WTC11 (cell line): ENCODE data around the gene PFKFB3. TPM values are rescaled to one million over a fixed set of nuclear protein-coding genes. Genes with fewer than 3 reads are reported as not detected.

Experiments used
- ATAC-seq: fragments of 200-7000 bp; cut with Tn5 transposase; 2 replicates; pipeline ENCODE4 v1.10.0; 2021; ENCODE audit warnings: mild to moderate bottlenecking, moderate library complexity
- CTCF ChIA-PET: fragments of 300-600 bp; sonication (Branson Sonifier 250); formaldehyde crosslinking; loops from one replicate; lab custom pipeline; 2021; ENCODE audit warnings: antibody characterized with exemption; lab: Charles Lee
- POLR2A ChIA-PET: fragments of 350-600 bp; sonication (Branson Sonifier 250); formaldehyde crosslinking; loops from one replicate; lab custom pipeline; 2021; ENCODE audit warnings: antibody characterized with exemption; lab: Charles Lee
- DNase-seq: peaks from one replicate; pipeline ENCODE4 v3.0.0; 2021; ENCODE audit warnings: low spot score
- H3K27ac Mint-ChIP-seq: 2 replicates; pipeline ENCODE4 v1.8.0; 2021; ENCODE audit warnings: mixed read lengths
- H3K27me3 Mint-ChIP-seq: 2 replicates; pipeline ENCODE4 v1.8.0; 2021; ENCODE audit warnings: low read depth, mild to moderate bottlenecking, moderate library complexity, mixed read lengths
- H3K36me3 Mint-ChIP-seq: 2 replicates; pipeline ENCODE4 v1.8.0; 2021; ENCODE audit warnings: mixed read lengths
- H3K4me1 Mint-ChIP-seq: 2 replicates; pipeline ENCODE4 v1.8.0; 2022; ENCODE audit warnings: mixed read lengths
- H3K4me3 Mint-ChIP-seq: 2 replicates; pipeline ENCODE4 v1.8.0; 2021; ENCODE audit warnings: mild to moderate bottlenecking, moderate library complexity, mixed read lengths
- H3K9me3 Mint-ChIP-seq: 2 replicates; pipeline ENCODE4 v1.8.0; 2021; ENCODE audit warnings: mixed read lengths
- AR ChIP-seq: fragments of 250-450 bp; sonication (Bioruptor Pico); IDR thresholded peaks from 2 replicates; pipeline ENCODE4 v1.9.0; 2021; ENCODE audit warnings: mild to moderate bottlenecking
- ERG ChIP-seq: fragments of 250-450 bp; sonication (Bioruptor Pico); IDR thresholded peaks from 2 replicates; pipeline ENCODE4 v1.8.0; 2021; ENCODE audit warnings: mild to moderate bottlenecking
- HMGXB4 ChIP-seq: sonication (generic); formaldehyde crosslinking; IDR thresholded peaks from 2 replicates; pipeline ENCODE4 v1.8.1; 2023; ENCODE audit warnings: mild to moderate bottlenecking, moderate library complexity, missing genetic modification reagents
- IRF1 ChIP-seq: sonication (generic); formaldehyde crosslinking; IDR thresholded peaks from 2 replicates; pipeline ENCODE4 v1.8.0; 2023; ENCODE audit warnings: missing genetic modification reagents
- MLX ChIP-seq: sonication (generic); formaldehyde crosslinking; IDR thresholded peaks from 2 replicates; pipeline ENCODE4 v1.8.1; 2023; ENCODE audit warnings: mild to moderate bottlenecking, missing genetic modification reagents, moderate library complexity
- MYBL2 ChIP-seq: sonication (generic); formaldehyde crosslinking; IDR thresholded peaks from 2 replicates; pipeline ENCODE4 v1.8.1; 2023; ENCODE audit warnings: mild to moderate bottlenecking, moderate library complexity, missing genetic modification reagents
- OVOL2 ChIP-seq: fragments of 250-450 bp; sonication (Bioruptor Pico); IDR thresholded peaks from 2 replicates; pipeline ENCODE4 v1.9.0; 2021; ENCODE audit warnings: mild to moderate bottlenecking, borderline replicate concordance
- PREB ChIP-seq: sonication (generic); formaldehyde crosslinking; IDR thresholded peaks from 2 replicates; pipeline ENCODE4 v1.8.1; 2022; ENCODE audit warnings: mild to moderate bottlenecking, missing genetic modification reagents, moderate library complexity, borderline replicate concordance
- RELA ChIP-seq: sonication (generic); formaldehyde crosslinking; IDR thresholded peaks from 2 replicates; pipeline ENCODE4 v1.8.1; 2022; ENCODE audit warnings: missing genetic modification reagents, mild to moderate bottlenecking, borderline replicate concordance
- RORB ChIP-seq: fragments of 250-450 bp; sonication (Bioruptor Pico); IDR thresholded peaks from 2 replicates; pipeline ENCODE4 v1.9.0; 2021; ENCODE audit warnings: mild to moderate bottlenecking
- TEAD4 ChIP-seq: sonication (generic); formaldehyde crosslinking; IDR thresholded peaks from 2 replicates; pipeline ENCODE4 v1.8.0; 2022; ENCODE audit warnings: mild to moderate bottlenecking, missing genetic modification reagents
- TP53 ChIP-seq: sonication (generic); formaldehyde crosslinking; IDR thresholded peaks from 2 replicates; pipeline ENCODE4 v1.8.1; 2023; ENCODE audit warnings: mild to moderate bottlenecking, missing genetic modification reagents
- ZBTB21 ChIP-seq: sonication (generic); formaldehyde crosslinking; IDR thresholded peaks from 2 replicates; pipeline ENCODE4 v1.8.1; 2023; ENCODE audit warnings: mild to moderate bottlenecking, missing genetic modification reagents, borderline replicate concordance
- ZNF219 ChIP-seq: sonication (generic); formaldehyde crosslinking; IDR thresholded peaks from 2 replicates; pipeline ENCODE4 v1.8.0; 2023; ENCODE audit warnings: missing genetic modification reagents, mild to moderate bottlenecking, borderline replicate concordance
- ZNF263 ChIP-seq: sonication (generic); formaldehyde crosslinking; IDR thresholded peaks from 2 replicates; pipeline ENCODE4 v1.8.1; 2022; ENCODE audit warnings: low read depth, mild to moderate bottlenecking, moderate library complexity, missing genetic modification reagents
- ZNF281 ChIP-seq: sonication (generic); formaldehyde crosslinking; IDR thresholded peaks from 2 replicates; pipeline ENCODE4 v1.8.0; 2023; ENCODE audit warnings: mild to moderate bottlenecking, missing genetic modification reagents
- ZNF396 ChIP-seq: fragments of 250-450 bp; sonication (Bioruptor Pico); IDR thresholded peaks from 2 replicates; pipeline ENCODE4 v1.8.0; 2021; ENCODE audit warnings: mild to moderate bottlenecking, moderate library complexity, borderline replicate concordance
- ZNF416 ChIP-seq: fragments of 250-450 bp; sonication (Bioruptor Pico); IDR thresholded peaks from 2 replicates; pipeline ENCODE4 v1.9.0; 2021; ENCODE audit warnings: mild to moderate bottlenecking, inconsistent platforms
- ZNF423 ChIP-seq: fragments of 250-450 bp; sonication (Bioruptor Pico); IDR thresholded peaks from 2 replicates; pipeline ENCODE4 v2.1.2; 2022; ENCODE audit warnings: mild to moderate bottlenecking, moderate library complexity
- ZNF671 ChIP-seq: fragments of 250-450 bp; sonication (Bioruptor Pico); IDR thresholded peaks from 2 replicates; pipeline ENCODE4 v1.8.0; 2021; ENCODE audit warnings: mild to moderate bottlenecking
- total RNA-seq: library from RNA; stranded (reverse); gene quantifications from 3 replicates; pipeline ENCODE4 v1.2.3, GENCODE V29; 2021

The PFKFB3 gene
- total RNA-seq, 1 experiment from 2014 or later: 30.6 TPM

- DNase-seq (no peak), ATAC-seq (no peak)
- Mint-ChIP-seq H3K27me3 (peaks cover 8% of the 10 kb centered on the region), H3K9me3 (no peaks in the 10 kb centered on the region), H3K4me1 (peaks cover 36% of the 10 kb centered on the region), H3K36me3 (peaks cover 25% of the 10 kb centered on the region), H3K4me3 (no peak overlapping the region), H3K27ac (no peak overlapping the region)
- TF ChIP-seq ERG (no peak), RORB (CRISPR knock-in tag) (no peak), MLX (CRISPR knock-in tag) (no peak), OVOL2 (no peak), ZNF671 (CRISPR knock-in tag) (no peak), AR (CRISPR knock-in tag) (no peak), HMGXB4 (CRISPR knock-in tag) (no peak), ZNF263 (no peak), RELA (CRISPR knock-in tag) (no peak), TP53 (no peak), ZNF281 (no peak), ZBTB21 (CRISPR knock-in tag) (no peak), ZNF219 (CRISPR knock-in tag) (no peak), TEAD4 (CRISPR knock-in tag) (no peak), IRF1 (CRISPR knock-in tag) (no peak), PREB (CRISPR knock-in tag) (no peak), ZNF396 (CRISPR knock-in tag) (no peak), MYBL2 (CRISPR knock-in tag) (no peak), ZNF423 (CRISPR knock-in tag) (no peak), ZNF416 (CRISPR knock-in tag) (no peak)
- POLR2A ChIA-PET: no interaction called here
- CTCF ChIA-PET: interaction anchor here (2.0 kb wide), 1 partner anchor 193 kb away, joined by 13 read pairs; no protein-coding TSS in a partner anchor
Observed at GRCh38 chr10:6208799-6209235, 6.1 kb downstream of the PFKFB3 start.
